K562 (cell line): ENCODE data around the gene SENP7. TPM values are rescaled to one million over a fixed set of nuclear protein-coding genes. Genes with fewer than 3 reads are reported as not detected.

ENCODE experiments used
- ATAC-seq: fragments of 200-7000 bp; cut with Tn5 transposase; 3 replicates; pipeline ENCODE4 v1.9.1; 2020; ENCODE audit warnings: moderate library complexity
- BruUV-seq: library from RNA; stranded (reverse); fragments of 400-500 nt; replicated peaks from 2 replicates; lab custom pipeline; 2021; lab: Mats Ljungman, UMichigan
- CTCF ChIA-PET: fragments of 300-600 bp; formaldehyde crosslinking; extraction: SDS; loops from one replicate; lab custom pipeline; 2021; ENCODE audit warnings: low intra/inter-chr PET ratio; lab: Yijun Ruan, JAX
- POLR2A ChIA-PET: fragments of 300-600, 350-650 bp; sonication (Branson Sonifier 250); formaldehyde crosslinking; extraction: SDS; loops from one replicate; lab custom pipeline; 2021; ENCODE audit warnings: antibody characterized with exemption, inconsistent platforms; lab: Yijun Ruan, JAX
- DNase-seq, 4 experiments: peaks; one replicate each; pipeline versions ENCODE4 v3.0.0 to v3.0.0-alpha.2; 2011 to 2018; ENCODE audit warnings: low spot score in 3 of 4, mixed read lengths in 3 of 4; ENCODE audit errors: extremely low read depth in 1 of 4
- FAIRE-seq: peaks from 2 replicates; lab custom pipeline; 2011; peaks lifted over from hg19 to GRCh38; lab: Jason Lieb, UNC
- H2AFZ ChIP-seq: 2 replicates; pipeline ENCODE4 v1.6.0; 2011; ENCODE audit warnings: low read depth, low read length, control low read depth, inconsistent platforms
- H3K27ac ChIP-seq: fragments of 200-600 bp; 3 replicates; pipeline ENCODE4 v1.8.0; 2011; ENCODE audit warnings: low read depth, mild to moderate bottlenecking, control low read depth, inconsistent platforms, low read length, moderate library complexity, mixed read lengths; ENCODE audit errors: extremely low read depth
- H3K27me3 ChIP-seq, 2 experiments: fragments of 300-600 bp in 1 of 2; 2 replicates in 1 of 2; 3 replicates in 1 of 2; pipeline versions ENCODE4 v1.6.0 to v1.8.0; 2011; ENCODE audit warnings: inconsistent platforms in 2 of 2, low read length in 2 of 2, mild to moderate bottlenecking in 1 of 2, mixed read lengths in 1 of 2, moderate library complexity in 1 of 2; ENCODE audit not compliant: control insufficient read depth in 2 of 2, insufficient read depth in 2 of 2
- H3K36me3 ChIP-seq: fragments of 300-600 bp; 3 replicates; pipeline ENCODE4 v1.8.0; 2011; ENCODE audit warnings: mild to moderate bottlenecking, low read length, inconsistent platforms; ENCODE audit not compliant: control insufficient read depth, insufficient read depth
- H3K4me1 ChIP-seq, 2 experiments: fragments of 200-600 bp in 1 of 2; replicated peaks in 1 of 2; 2 replicates in 1 of 2; 3 replicates in 1 of 2; pipeline versions ENCODE4 v1.5.1 to v1.8.0; 2011; ENCODE audit warnings: inconsistent platforms in 2 of 2, low read length in 2 of 2, mild to moderate bottlenecking in 1 of 2, mixed read lengths in 1 of 2, moderate library complexity in 1 of 2; ENCODE audit not compliant: control insufficient read depth in 2 of 2, insufficient read depth in 2 of 2
- H3K4me2 ChIP-seq: 2 replicates; pipeline ENCODE4 v1.6.1; 2011; ENCODE audit warnings: low read length, control low read depth, inconsistent platforms, mixed read lengths; ENCODE audit not compliant: insufficient read depth
- H3K4me3 ChIP-seq: fragments of 200-600 bp; sonication (generic), shearing (Covaris generic); 2 replicates; pipeline ENCODE4 v1.5.1; 2016; ENCODE audit warnings: control low read depth, inconsistent platforms
- H3K79me2 ChIP-seq: fragments of 200-600 bp; 3 replicates; pipeline ENCODE4 v1.8.0; 2011; ENCODE audit warnings: low read length, inconsistent platforms; ENCODE audit not compliant: control insufficient read depth, insufficient read depth
- H3K9ac ChIP-seq, 2 experiments: 2 replicates each; pipeline versions ENCODE4 v1.6.0 to v1.6.1; 2011; ENCODE audit warnings: low read depth in 2 of 2, low read length in 2 of 2, control low read depth in 1 of 2, inconsistent platforms in 1 of 2, mild to moderate bottlenecking in 1 of 2, mixed read lengths in 1 of 2; ENCODE audit not compliant: insufficient read depth in 1 of 2
- H3K9me1 ChIP-seq: one replicate; pipeline ENCODE4 v1.6.0; 2011; ENCODE audit warnings: inconsistent platforms, mild to moderate bottlenecking, low read length, moderate library complexity; ENCODE audit not compliant: control insufficient read depth, insufficient read depth
- H3K9me3 ChIP-seq: replicated peaks from 2 replicates; pipeline ENCODE4 v1.5.1; 2011; ENCODE audit warnings: low read depth, low read length, inconsistent platforms; ENCODE audit not compliant: control insufficient read depth, insufficient read depth
- H4K20me1 ChIP-seq: replicated peaks from 2 replicates; pipeline ENCODE4 v1.6.1; 2011; ENCODE audit warnings: low read length, inconsistent platforms, mixed read lengths; ENCODE audit not compliant: control insufficient read depth, insufficient read depth
- CTBP1 ChIP-seq: fragments of 450-650 bp; IDR thresholded peaks from 2 replicates; pipeline ENCODE4 v1.6.1; 2016; ENCODE audit warnings: borderline replicate concordance
- EHMT2 ChIP-seq: fragments of 450-650 bp; IDR thresholded peaks from 2 replicates; pipeline ENCODE4 v1.6.1; 2018; ENCODE audit warnings: antibody characterized with exemption
- NFRKB ChIP-seq: fragments of 450-650 bp; IDR thresholded peaks from 2 replicates; pipeline ENCODE4 v1.6.1; 2016; ENCODE audit warnings: low read depth
- RBM34 ChIP-seq: fragments of 200-400 bp; formaldehyde crosslinking; IDR thresholded peaks from 2 replicates; pipeline ENCODE4 v1.6.1; 2018; ENCODE audit warnings: low read length, borderline replicate concordance; ENCODE audit not compliant: insufficient read depth
- ZNF263 ChIP-seq: sonication (generic); formaldehyde crosslinking; IDR thresholded peaks from 2 replicates; pipeline ENCODE4 v1.8.0; 2022; ENCODE audit warnings: mild to moderate bottlenecking, missing genetic modification reagents, borderline replicate concordance
- ZNF699 ChIP-seq: fragments of 250-450 bp; sonication (Bioruptor Pico); IDR thresholded peaks from 2 replicates; pipeline ENCODE4 v1.8.0; 2021; ENCODE audit warnings: mild to moderate bottlenecking, moderate library complexity; ENCODE audit not compliant: insufficient replicate concordance
- ZNF77 ChIP-seq: fragments of 250-450 bp; sonication (Bioruptor Pico); IDR thresholded peaks from 2 replicates; pipeline ENCODE4 v1.5.0; 2020
- WGBS: fragments of 100-300 bp; shearing (Covaris generic); methylation state at CpG from one replicate; pipeline ENCODE4 v1.1.6; 2016; ENCODE audit warnings: low coverage, mixed read lengths; ENCODE audit not compliant: insufficient coverage; ENCODE audit errors: missing lambda C conversion rate; 5-methylcytosine and 5-hydroxymethylcytosine counted together
- in situ Hi-C: fragments of 300-500 bp; cut with MboI; formaldehyde crosslinking; loops from 4 replicates; pipeline ENCODE4 v1.15.0; 2018; ENCODE audit warnings: inconsistent platforms, mixed read lengths
- intact Hi-C: fragments of 100-400 bp; cut with micrococcal nuclease; formaldehyde crosslinking; loops from 2 replicates; pipeline ENCODE4 v1.14.2; 2022
- polyA plus RNA-seq, 8 experiments: library from polyadenylated mRNA; depleted of rRNA in 4 of 8; stranded (reverse) in 5 of 8; unstranded in 3 of 8; fragments of >200 nt; fragmentation: Nextera tagmentation in 2 of 8; fragmentation: Illumina TruSeq in 1 of 8; extraction: Ambion mirVana in 2 of 8; extraction: Trizol in 1 of 8; gene quantifications; 2 replicates each; pipeline versions ENCODE4 v1.2.1 to v1.2.3, GENCODE V29; 2011 to 2014; ENCODE audit warnings: inconsistent platforms in 1 of 8, missing spikeins in 1 of 8
- total RNA-seq, 7 experiments: library from RNA; depleted of rRNA in 6 of 7; stranded (reverse); fragments of >200 nt in 6 of 7; fragmentation: Illumina TruSeq in 2 of 7; extraction: Trizol in 2 of 7; gene quantifications; 2 replicates each; pipeline versions ENCODE4 v1.2.1 to v1.2.3, GENCODE V29; 2011 to 2021; ENCODE audit warnings: low replicate concordance in 1 of 7
- TF ChIP-seq, protein P1 (sequence below): fragments of 450-650 bp; IDR thresholded peaks from 2 replicates; pipeline ENCODE4 v1.6.1; 2016
- TF ChIP-seq, protein P2 (sequence below), 2 experiments: fragments of 450-650 bp; conservative IDR thresholded peaks; 2 replicates each; pipeline ENCODE4 v1.6.1; 2017; ENCODE audit warnings: mild to moderate bottlenecking in 2 of 2, moderate library complexity in 2 of 2
- TF ChIP-seq, protein P3 (sequence below): fragments of 450-650 bp; IDR thresholded peaks from 2 replicates; pipeline ENCODE4 v1.6.1; 2017; ENCODE audit warnings: antibody characterized with exemption, mild to moderate bottlenecking
- TF ChIP-seq, protein P4 (sequence below): sonication (generic); formaldehyde crosslinking; IDR thresholded peaks from 2 replicates; pipeline ENCODE4 v1.8.0; 2023; ENCODE audit warnings: mild to moderate bottlenecking, missing genetic modification reagents

Gene SENP7
- total and polyA plus RNA-seq, 9 of the 15 experiments (the other 6 are each of a cell fraction or from before 2014, with no cell fraction given) = 4.1 to 21.9 (median 10.7) TPM

DNA sequence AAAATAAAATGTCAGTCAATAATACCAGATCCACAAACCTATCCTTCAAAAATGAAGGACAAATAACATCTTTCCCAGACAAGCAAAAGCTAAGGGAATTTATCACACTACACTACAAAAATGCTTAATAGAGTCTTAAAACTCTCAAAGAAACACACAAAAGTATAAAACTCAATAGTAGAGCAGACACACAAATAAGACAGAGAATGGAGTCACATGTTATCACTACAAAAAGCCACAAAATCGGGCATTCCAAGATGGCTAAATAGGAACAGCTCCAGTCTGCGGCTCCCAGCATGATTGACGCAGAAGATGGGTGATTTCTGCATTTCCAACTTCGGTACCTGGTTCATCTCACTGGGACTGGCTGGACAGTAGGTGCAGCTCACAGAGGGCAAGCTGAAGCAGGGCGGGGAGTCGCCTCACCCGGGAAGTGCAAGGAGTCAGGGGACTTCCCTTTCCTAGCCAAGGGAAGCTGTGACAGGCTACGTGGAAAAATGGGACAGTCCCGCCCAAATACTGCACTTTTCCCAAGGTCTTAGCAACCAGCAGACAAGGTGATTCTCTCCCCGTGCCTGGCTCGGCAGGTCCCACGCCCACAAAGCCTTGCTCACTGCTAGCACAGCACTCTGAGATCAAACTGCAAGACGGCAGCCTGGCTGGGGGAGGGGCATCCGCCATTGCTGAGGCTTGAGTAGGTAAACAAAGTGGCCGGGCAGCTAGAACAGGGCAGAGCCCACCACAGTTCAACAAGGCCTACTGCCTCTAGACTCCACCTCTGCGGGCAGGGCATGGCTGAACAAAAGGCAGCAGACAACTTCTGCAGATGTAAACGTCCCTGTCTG is 46.3 kb downstream of the SENP7 start:
- no TSS peak for BruUV-seq
- Histone ChIP-seq H2AFZ (peak overlapping the region; percentile 89), H3K4me1 (peaks cover 0 to 8% of the 10 kb centered on the region in 2 experiments; a peak in 3 of 5 replicates), H3K9me1 (no peaks in the 10 kb centered on the region), H3K9ac (peak overlapping the region; percentile 35 to 87), H3K79me2 (peaks cover 35% of the 10 kb centered on the region), H3K27ac (peak overlapping the region; percentile 79; the same call in 2 of the 3 replicates), H3K4me3 (peak overlapping the region; percentile 35), H3K36me3 (no peaks in the 10 kb centered on the region), H3K9me3 (no peaks in the 10 kb centered on the region), H3K27me3 (no peaks in the 10 kb centered on the region), H4K20me1 (no peaks in the 10 kb centered on the region), H3K4me2 (peak overlapping the region; percentile 81)
- peak; percentile 90 for ATAC-seq
- peak in 1 of 4 experiments; percentile 41 for DNase-seq
- WGBS = 5% methylated on average over 16 of the region's 17 CpGs
- CTCF ChIA-PET = no interaction called here
- POLR2A ChIA-PET = interaction anchor here (0.6 to 1.4 kb wide), 4 partner anchors 12 to 52 kb away, joined by 3 to 6 read pairs (median 4); no protein-coding TSS in a partner anchor
- no peak for FAIRE-seq
- intact Hi-C loops = no loop called here
- in situ Hi-C loops = no loop called here
- no peak for TF ChIP-seq ZNF77 (CRISPR knock-in tag)
- TF ChIP-seq RBM34 = no peak
- TF ChIP-seq, protein P1, sequence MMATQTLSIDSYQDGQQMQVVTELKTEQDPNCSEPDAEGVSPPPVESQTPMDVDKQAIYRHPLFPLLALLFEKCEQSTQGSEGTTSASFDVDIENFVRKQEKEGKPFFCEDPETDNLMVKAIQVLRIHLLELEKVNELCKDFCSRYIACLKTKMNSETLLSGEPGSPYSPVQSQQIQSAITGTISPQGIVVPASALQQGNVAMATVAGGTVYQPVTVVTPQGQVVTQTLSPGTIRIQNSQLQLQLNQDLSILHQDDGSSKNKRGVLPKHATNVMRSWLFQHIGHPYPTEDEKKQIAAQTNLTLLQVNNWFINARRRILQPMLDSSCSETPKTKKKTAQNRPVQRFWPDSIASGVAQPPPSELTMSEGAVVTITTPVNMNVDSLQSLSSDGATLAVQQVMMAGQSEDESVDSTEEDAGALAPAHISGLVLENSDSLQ = peak; percentile 79
- no peak for TF ChIP-seq ZNF699 (CRISPR knock-in tag)
- no peak for TF ChIP-seq ZNF263 (CRISPR knock-in tag)
- TF ChIP-seq, protein P2, sequence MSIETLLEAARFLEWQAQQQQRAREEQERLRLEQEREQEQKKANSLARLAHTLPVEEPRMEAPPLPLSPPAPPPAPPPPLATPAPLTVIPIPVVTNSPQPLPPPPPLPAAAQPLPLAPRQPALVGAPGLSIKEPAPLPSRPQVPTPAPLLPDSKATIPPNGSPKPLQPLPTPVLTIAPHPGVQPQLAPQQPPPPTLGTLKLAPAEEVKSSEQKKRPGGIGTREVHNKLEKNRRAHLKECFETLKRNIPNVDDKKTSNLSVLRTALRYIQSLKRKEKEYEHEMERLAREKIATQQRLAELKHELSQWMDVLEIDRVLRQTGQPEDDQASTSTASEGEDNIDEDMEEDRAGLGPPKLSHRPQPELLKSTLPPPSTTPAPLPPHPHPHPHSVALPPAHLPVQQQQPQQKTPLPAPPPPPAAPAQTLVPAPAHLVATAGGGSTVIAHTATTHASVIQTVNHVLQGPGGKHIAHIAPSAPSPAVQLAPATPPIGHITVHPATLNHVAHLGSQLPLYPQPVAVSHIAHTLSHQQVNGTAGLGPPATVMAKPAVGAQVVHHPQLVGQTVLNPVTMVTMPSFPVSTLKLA (conservative IDR thresholded peaks at IDR 0.05) = 0 out of 4 replicates have a peak, but pooled peaks of 1 of the 2 experiments have one; percentile 39
- TF ChIP-seq, protein P3, sequence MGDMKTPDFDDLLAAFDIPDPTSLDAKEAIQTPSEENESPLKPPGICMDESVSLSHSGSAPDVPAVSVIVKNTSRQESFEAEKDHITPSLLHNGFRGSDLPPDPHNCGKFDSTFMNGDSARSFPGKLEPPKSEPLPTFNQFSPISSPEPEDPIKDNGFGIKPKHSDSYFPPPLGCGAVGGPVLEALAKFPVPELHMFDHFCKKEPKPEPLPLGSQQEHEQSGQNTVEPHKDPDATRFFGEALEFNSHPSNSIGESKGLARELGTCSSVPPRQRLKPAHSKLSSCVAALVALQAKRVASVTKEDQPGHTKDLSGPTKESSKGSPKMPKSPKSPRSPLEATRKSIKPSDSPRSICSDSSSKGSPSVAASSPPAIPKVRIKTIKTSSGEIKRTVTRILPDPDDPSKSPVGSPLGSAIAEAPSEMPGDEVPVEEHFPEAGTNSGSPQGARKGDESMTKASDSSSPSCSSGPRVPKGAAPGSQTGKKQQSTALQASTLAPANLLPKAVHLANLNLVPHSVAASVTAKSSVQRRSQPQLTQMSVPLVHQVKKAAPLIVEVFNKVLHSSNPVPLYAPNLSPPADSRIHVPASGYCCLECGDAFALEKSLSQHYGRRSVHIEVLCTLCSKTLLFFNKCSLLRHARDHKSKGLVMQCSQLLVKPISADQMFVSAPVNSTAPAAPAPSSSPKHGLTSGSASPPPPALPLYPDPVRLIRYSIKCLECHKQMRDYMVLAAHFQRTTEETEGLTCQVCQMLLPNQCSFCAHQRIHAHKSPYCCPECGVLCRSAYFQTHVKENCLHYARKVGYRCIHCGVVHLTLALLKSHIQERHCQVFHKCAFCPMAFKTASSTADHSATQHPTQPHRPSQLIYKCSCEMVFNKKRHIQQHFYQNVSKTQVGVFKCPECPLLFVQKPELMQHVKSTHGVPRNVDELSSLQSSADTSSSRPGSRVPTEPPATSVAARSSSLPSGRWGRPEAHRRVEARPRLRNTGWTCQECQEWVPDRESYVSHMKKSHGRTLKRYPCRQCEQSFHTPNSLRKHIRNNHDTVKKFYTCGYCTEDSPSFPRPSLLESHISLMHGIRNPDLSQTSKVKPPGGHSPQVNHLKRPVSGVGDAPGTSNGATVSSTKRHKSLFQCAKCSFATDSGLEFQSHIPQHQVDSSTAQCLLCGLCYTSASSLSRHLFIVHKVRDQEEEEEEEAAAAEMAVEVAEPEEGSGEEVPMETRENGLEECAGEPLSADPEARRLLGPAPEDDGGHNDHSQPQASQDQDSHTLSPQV = peak; percentile 54; the same call in 1 of the 2 replicates
- TF ChIP-seq EHMT2 = 0 out of 2 replicates have a peak, but pooled peaks have one; percentile 7
- peak; percentile 47; the same call in 1 of the 2 replicates for TF ChIP-seq CTBP1
- TF ChIP-seq, protein P4, sequence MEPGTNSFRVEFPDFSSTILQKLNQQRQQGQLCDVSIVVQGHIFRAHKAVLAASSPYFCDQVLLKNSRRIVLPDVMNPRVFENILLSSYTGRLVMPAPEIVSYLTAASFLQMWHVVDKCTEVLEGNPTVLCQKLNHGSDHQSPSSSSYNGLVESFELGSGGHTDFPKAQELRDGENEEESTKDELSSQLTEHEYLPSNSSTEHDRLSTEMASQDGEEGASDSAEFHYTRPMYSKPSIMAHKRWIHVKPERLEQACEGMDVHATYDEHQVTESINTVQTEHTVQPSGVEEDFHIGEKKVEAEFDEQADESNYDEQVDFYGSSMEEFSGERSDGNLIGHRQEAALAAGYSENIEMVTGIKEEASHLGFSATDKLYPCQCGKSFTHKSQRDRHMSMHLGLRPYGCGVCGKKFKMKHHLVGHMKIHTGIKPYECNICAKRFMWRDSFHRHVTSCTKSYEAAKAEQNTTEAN = no peak
- TF ChIP-seq NFRKB = no peak
